Liver (tissue), 9 donors: Measurements from ENCODE around the gene GLT8D2. TPM values are rescaled to one million over a fixed set of nuclear protein-coding genes. Genes with fewer than 3 reads are reported as not detected.

ENCODE experiments used
- DNase-seq: peaks from one replicate; pipeline ENCODE4 v3.0.0-alpha.2; 2017; ENCODE audit warnings: low spot score
- H3K27ac ChIP-seq, 2 donors: one replicate each; pipeline ENCODE4 v1.7.0; 2013; ENCODE audit warnings: inconsistent platforms in 2 of 2, low read length in 2 of 2, control low read depth in 1 of 2, low read depth in 1 of 2, mild to moderate bottlenecking in 1 of 2
- H3K27me3 ChIP-seq, 4 donors: one replicate each; pipeline versions ENCODE4 v1.6.1 to v1.7.0; 2013; ENCODE audit warnings: low read length in 3 of 4, inconsistent platforms in 1 of 4, mild to moderate bottlenecking in 1 of 4, moderate library complexity in 1 of 4; ENCODE audit not compliant: control insufficient read depth in 4 of 4, insufficient read depth in 4 of 4
- H3K36me3 ChIP-seq, 4 donors: one replicate each; pipeline versions ENCODE4 v1.6.1 to v1.7.0; 2013; ENCODE audit warnings: low read length in 3 of 4, mild to moderate bottlenecking in 3 of 4, low read depth in 1 of 4, moderate library complexity in 1 of 4; ENCODE audit not compliant: control insufficient read depth in 4 of 4, insufficient read depth in 3 of 4
- H3K4me1 ChIP-seq, 4 donors: one replicate each; pipeline versions ENCODE4 v1.6.1 to v1.7.0; 2013; ENCODE audit warnings: low read length in 3 of 4, mild to moderate bottlenecking in 3 of 4, moderate library complexity in 1 of 4; ENCODE audit not compliant: control insufficient read depth in 4 of 4, insufficient read depth in 4 of 4
- H3K4me3 ChIP-seq, 3 donors: one replicate each; pipeline versions ENCODE4 v1.6.1 to v1.7.0; 2013; ENCODE audit warnings: low read length in 3 of 3, control low read depth in 1 of 3, low read depth in 1 of 3, mild to moderate bottlenecking in 1 of 3
- H3K9ac ChIP-seq, 2 donors: one replicate each; pipeline ENCODE4 v1.7.0; 2013; ENCODE audit warnings: low read length in 2 of 2, mild to moderate bottlenecking in 2 of 2, moderate library complexity in 2 of 2, control low read depth in 1 of 2, low read depth in 1 of 2
- H3K9me3 ChIP-seq, 4 donors: one replicate each; pipeline versions ENCODE4 v1.6.1 to v1.7.0; 2013; ENCODE audit warnings: low read length in 3 of 4; ENCODE audit not compliant: control insufficient read depth in 4 of 4
- CTCF ChIP-seq: fragments of 150-350 bp; IDR thresholded peaks from 2 replicates; pipeline ENCODE4 v1.5.1; 2017; ENCODE audit warnings: improper control_type of control experiment, low read depth, low read length; ENCODE audit not compliant: missing input control
- EGR1 ChIP-seq, 2 donors: IDR thresholded peaks; 2 replicates each; pipeline ENCODE4 v1.6.1; 2016 to 2018; ENCODE audit warnings: antibody characterized with exemption in 2 of 2, low read depth in 2 of 2
- FOXA1 ChIP-seq: IDR thresholded peaks from 2 replicates; pipeline ENCODE4 v1.6.1; 2016; ENCODE audit warnings: antibody characterized with exemption
- FOXA2 ChIP-seq: IDR thresholded peaks from 2 replicates; pipeline ENCODE4 v1.6.1; 2016; ENCODE audit warnings: antibody characterized with exemption
- GABPA ChIP-seq, 2 donors: IDR thresholded peaks in 1 of 2; conservative IDR thresholded peaks in 1 of 2; 2 replicates each; pipeline ENCODE4 v1.6.1; 2016; ENCODE audit warnings: antibody characterized with exemption in 2 of 2, mild to moderate bottlenecking in 1 of 2, moderate library complexity in 1 of 2
- HNF4A ChIP-seq, 2 donors: conservative IDR thresholded peaks; 2 replicates each; pipeline ENCODE4 v1.6.1; 2016; ENCODE audit warnings: antibody characterized with exemption in 2 of 2, mild to moderate bottlenecking in 2 of 2
- HNF4G ChIP-seq: IDR thresholded peaks from 2 replicates; pipeline ENCODE4 v1.6.1; 2016; ENCODE audit warnings: antibody characterized with exemption
- JUND ChIP-seq, 2 donors: IDR thresholded peaks; 2 replicates each; pipeline ENCODE4 v1.6.1; 2016; ENCODE audit warnings: antibody characterized with exemption in 2 of 2
- NR2F2 ChIP-seq: IDR thresholded peaks from 2 replicates; pipeline ENCODE4 v1.6.1; 2016; ENCODE audit warnings: antibody characterized with exemption
- RAD21 ChIP-seq, 2 donors: IDR thresholded peaks; 2 replicates each; pipeline ENCODE4 v1.6.1; 2016; ENCODE audit warnings: antibody characterized with exemption in 2 of 2, mild to moderate bottlenecking in 2 of 2
- RXRA ChIP-seq, 2 donors: IDR thresholded peaks; 2 replicates each; pipeline ENCODE4 v1.6.1; 2017 to 2018; ENCODE audit warnings: antibody characterized with exemption in 2 of 2, mild to moderate bottlenecking in 1 of 2
- SP1 ChIP-seq: IDR thresholded peaks from 2 replicates; pipeline ENCODE4 v1.6.1; 2018; ENCODE audit warnings: antibody characterized with exemption, mild to moderate bottlenecking
- TAF1 ChIP-seq: conservative IDR thresholded peaks from 2 replicates; pipeline ENCODE4 v1.6.1; 2016; ENCODE audit warnings: antibody characterized with exemption, mild to moderate bottlenecking
- YY1 ChIP-seq: IDR thresholded peaks from 2 replicates; pipeline ENCODE4 v1.6.1; 2016; ENCODE audit warnings: antibody characterized with exemption, mild to moderate bottlenecking
- ZBTB33 ChIP-seq: IDR thresholded peaks from 2 replicates; pipeline ENCODE4 v1.6.1; 2016; ENCODE audit warnings: antibody characterized with exemption
- WGBS: extraction: QIAGEN DNeasy Blood & Tissue Kit; methylation state at CpG from one replicate; pipeline ENCODE4 v1.1.7; 2013; 5-methylcytosine and 5-hydroxymethylcytosine counted together
- polyA plus RNA-seq, 2 donors: library from polyadenylated mRNA; stranded (reverse) in 1 of 2; unstranded in 1 of 2; fragments of 200-250 nt in 1 of 2; fragments of >200 nt in 1 of 2; fragmentation: Nextera tagmentation in 1 of 2; extraction: Ambion mirVana in 1 of 2; gene quantifications; one replicate each; pipeline versions ENCODE4 v1.2.1 to v1.2.3, GENCODE V29; 2013 to 2015
- total RNA-seq, 2 donors: library from RNA; depleted of rRNA; stranded (reverse); fragments of >200 nt; gene quantifications; one replicate each; pipeline ENCODE4 v1.2.3, GENCODE V29; 2014
- TF ChIP-seq, protein P1 (sequence below): IDR thresholded peaks from 2 replicates; pipeline ENCODE4 v1.6.1; 2016; ENCODE audit warnings: antibody characterized with exemption
- donor health status: healthy.
- donor health status: healthy.
- donor health status: healthy.
- donor health status: healthy.
- donor health status: healthy.

The GLT8D2 gene
- total and polyA plus RNA-seq, 4 donors = 0.79 to 1.4 (median 1.2) TPM

DNA sequence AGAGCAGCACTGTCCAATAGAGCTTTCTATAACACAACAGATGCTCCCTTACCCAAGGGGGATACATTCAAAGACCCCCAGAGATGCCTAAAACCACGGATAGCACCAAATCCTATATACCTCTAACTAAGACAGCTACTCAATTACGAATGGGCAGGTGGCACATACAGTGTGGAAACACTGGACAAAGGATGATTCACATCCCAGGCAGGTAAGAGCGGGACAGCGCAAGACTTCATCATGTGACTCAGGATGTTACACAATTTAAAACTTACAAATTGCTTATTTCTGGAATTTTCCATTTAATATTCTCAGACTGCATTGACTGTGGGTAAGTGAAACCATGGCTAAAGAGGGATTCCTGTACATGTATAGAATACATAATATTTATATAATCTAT, 8.8 kb upstream of the GLT8D2 start:
- TF ChIP-seq RAD21 (IDR thresholded peaks at IDR 0.05) (no peak), CTCF (no peak), HNF4G (no peak)
- no peak overlapping the region for H3K9ac ChIP-seq
- H3K4me1 ChIP-seq = peaks cover 0 to 21% (median 15%) of the 10 kb centered on the region in 4 donors
- no peaks in the 10 kb centered on the region for H3K9me3 ChIP-seq
- no peaks in the 10 kb centered on the region for H3K36me3 ChIP-seq
- WGBS = 86% methylated on average over 4 of the region's 4 CpGs
- no peaks in the 10 kb centered on the region for H3K27me3 ChIP-seq
- no peak overlapping the region for H3K27ac ChIP-seq
- H3K4me3 ChIP-seq = no peak overlapping the region
- no peak for DNase-seq

GRCh38 chr12:104057771-104058197, 7.8 kb upstream of the GLT8D2 start:
- no peak for DNase-seq
- WGBS = 3% methylated on average over 1 of the region's 1 CpG
- no peaks in the 10 kb centered on the region for H3K27me3 ChIP-seq

DNA sequence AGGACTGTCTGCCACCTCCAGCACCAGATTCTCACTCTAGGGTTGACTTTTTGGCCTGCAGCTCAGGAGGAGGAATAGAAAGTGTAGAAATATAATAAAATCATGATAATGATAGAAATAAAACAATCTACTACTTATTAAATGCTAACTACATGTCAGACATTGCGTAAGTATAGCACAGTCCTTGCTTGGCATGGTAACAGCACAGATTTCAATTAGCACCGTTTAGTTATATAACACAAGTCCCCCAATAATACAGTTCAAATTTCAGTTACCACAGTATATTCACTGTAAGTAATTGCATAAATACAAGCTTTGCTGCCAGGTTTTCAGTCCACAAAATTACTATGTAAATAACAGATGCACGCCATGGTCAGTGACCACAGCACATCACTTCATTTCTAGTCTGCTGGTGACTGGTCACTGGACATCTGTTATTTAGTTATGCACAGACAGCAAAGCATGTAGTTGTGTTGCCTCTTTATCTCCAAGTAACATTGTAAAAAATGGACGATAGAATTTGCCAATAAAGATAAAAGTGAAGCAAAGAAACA, 6.5 kb upstream of the GLT8D2 start:
- no peak for DNase-seq
- H3K4me1 ChIP-seq = peaks cover 0 to 17% (median 15%) of the 10 kb centered on the region in 4 donors
- H3K27me3 ChIP-seq = no peaks in the 10 kb centered on the region
- no peak overlapping the region for H3K9ac ChIP-seq
- no peaks in the 10 kb centered on the region for H3K9me3 ChIP-seq
- no peaks in the 10 kb centered on the region for H3K36me3 ChIP-seq
- H3K4me3 ChIP-seq = no peak overlapping the region
- H3K27ac ChIP-seq = peak overlapping the region in 1 of 2 donors; percentile 9
- WGBS = 33% methylated on average over 4 of the region's 4 CpGs
- no peak for TF ChIP-seq SP1
- TF ChIP-seq HNF4A (conservative IDR thresholded peaks at IDR 0.05) = no peak
- no peak for TF ChIP-seq GABPA (IDR thresholded peaks at IDR 0.05 in 1 of 2, conservative IDR thresholded peaks at IDR 0.05 in 1 of 2)
- TF ChIP-seq, protein P1, sequence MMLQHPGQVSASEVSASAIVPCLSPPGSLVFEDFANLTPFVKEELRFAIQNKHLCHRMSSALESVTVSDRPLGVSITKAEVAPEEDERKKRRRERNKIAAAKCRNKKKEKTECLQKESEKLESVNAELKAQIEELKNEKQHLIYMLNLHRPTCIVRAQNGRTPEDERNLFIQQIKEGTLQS = no peak
- no peak for TF ChIP-seq NR2F2
- no peak for TF ChIP-seq EGR1 (IDR thresholded peaks at IDR 0.05; ENCODE audit: low read depth in 2 of 2)
- TF ChIP-seq JUND (IDR thresholded peaks at IDR 0.05) = no peak
- TF ChIP-seq RXRA (IDR thresholded peaks at IDR 0.05) = no peak
- no peak for TF ChIP-seq YY1
- no peak for TF ChIP-seq FOXA1
- no peak for TF ChIP-seq ZBTB33
- no peak for TF ChIP-seq CTCF
- no peak for TF ChIP-seq HNF4G
- TF ChIP-seq FOXA2 = no peak

More at GRCh38 chr12:104057771-104058197, 7.8 kb upstream of the GLT8D2 start:
- TF ChIP-seq TAF1 (no peak), GABPA (IDR thresholded peaks at IDR 0.05 in 1 of 2, conservative IDR thresholded peaks at IDR 0.05 in 1 of 2) (no peak), EGR1 (IDR thresholded peaks at IDR 0.05; ENCODE audit: low read depth in 2 of 2) (no peak), HNF4A (conservative IDR thresholded peaks at IDR 0.05) (no peak), RAD21 (IDR thresholded peaks at IDR 0.05) (peak; percentile 89), HNF4G (no peak), CTCF (peak; percentile 77)
- Histone ChIP-seq H3K4me1 (peaks cover 0 to 17% (median 15%) of the 10 kb centered on the region in 4 donors), H3K9ac (no peak overlapping the region), H3K9me3 (no peaks in the 10 kb centered on the region), H3K27ac (no peak overlapping the region), H3K4me3 (no peak overlapping the region), H3K36me3 (no peaks in the 10 kb centered on the region)
